ENCODE measurements around the gene BGLAP.

DNA sequence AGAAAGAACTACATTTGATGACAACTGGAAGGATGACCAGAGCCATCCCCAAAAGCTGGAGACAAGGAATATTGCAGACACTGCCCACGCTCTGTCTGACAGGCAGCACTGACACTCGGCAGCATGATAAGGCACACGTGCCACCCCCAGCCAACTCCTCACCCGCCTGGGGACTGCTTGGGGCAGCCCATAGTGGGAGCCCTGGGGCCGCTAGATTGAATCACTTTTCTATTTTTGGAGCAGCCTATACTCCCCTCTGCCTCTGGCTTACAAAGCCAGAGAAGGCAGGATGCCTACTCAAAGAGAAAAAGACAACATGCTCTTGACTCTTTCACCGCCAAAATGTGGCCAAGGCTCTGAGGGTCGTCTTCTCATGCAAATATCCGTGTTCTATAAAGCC is 39.3 kb downstream of the BGLAP start:
- TF ChIP-seq, protein P1, sequence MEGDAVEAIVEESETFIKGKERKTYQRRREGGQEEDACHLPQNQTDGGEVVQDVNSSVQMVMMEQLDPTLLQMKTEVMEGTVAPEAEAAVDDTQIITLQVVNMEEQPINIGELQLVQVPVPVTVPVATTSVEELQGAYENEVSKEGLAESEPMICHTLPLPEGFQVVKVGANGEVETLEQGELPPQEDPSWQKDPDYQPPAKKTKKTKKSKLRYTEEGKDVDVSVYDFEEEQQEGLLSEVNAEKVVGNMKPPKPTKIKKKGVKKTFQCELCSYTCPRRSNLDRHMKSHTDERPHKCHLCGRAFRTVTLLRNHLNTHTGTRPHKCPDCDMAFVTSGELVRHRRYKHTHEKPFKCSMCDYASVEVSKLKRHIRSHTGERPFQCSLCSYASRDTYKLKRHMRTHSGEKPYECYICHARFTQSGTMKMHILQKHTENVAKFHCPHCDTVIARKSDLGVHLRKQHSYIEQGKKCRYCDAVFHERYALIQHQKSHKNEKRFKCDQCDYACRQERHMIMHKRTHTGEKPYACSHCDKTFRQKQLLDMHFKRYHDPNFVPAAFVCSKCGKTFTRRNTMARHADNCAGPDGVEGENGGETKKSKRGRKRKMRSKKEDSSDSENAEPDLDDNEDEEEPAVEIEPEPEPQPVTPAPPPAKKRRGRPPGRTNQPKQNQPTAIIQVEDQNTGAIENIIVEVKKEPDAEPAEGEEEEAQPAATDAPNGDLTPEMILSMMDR (IDR thresholded peaks at IDR 0.05; ENCODE audit: low read length) = peak; percentile 43
- TF ChIP-seq EZH2 (optimal IDR thresholded peaks at IDR 0.05; ENCODE audit: low read depth, low read length) (no peak), EZH2phosphoT487 (IDR thresholded peaks at IDR 0.05; ENCODE audit: low read length) (no peak)

All from MM.1S (cell line).